ENCODE measurements around the gene CUL5. TPM values are rescaled to one million over a fixed set of nuclear protein-coding genes. Genes with fewer than 3 reads are reported as not detected.

The CUL5 gene
- total RNA-seq, 2 experiments from 2014 or later = 35.4 to 37.5 TPM

Other genes starting within 250 kb of the CUL5 start
- 10 to 100 TPM; 25.0 to 28.4 TPM for gene SLC35F2, start 150.1 kb upstream of the CUL5 start, total RNA-seq
- gene RAB39A, start 80.5 kb upstream of the CUL5 start, total RNA-seq = under 1 TPM in 1 of 2 experiments, not detected in 1; 0.26 TPM
- gene ACAT1, start 112.7 kb downstream of the CUL5 start, total RNA-seq = 10 to 100 TPM; 63.6 to 74.3 TPM
- gene NPAT, start 213.7 kb downstream of the CUL5 start, total RNA-seq = 10 to 100 TPM; 40.4 to 42.5 TPM
- 10 to 100 TPM; 65.6 to 65.7 TPM for gene ATM, start 214.2 kb downstream of the CUL5 start, total RNA-seq

Data from activated naive CD8-positive, alpha-beta T cell treated with anti-CD3 and anti-CD28 coated beads for 36 hours (primary cell).